GM12801 (cell line): ENCODE measurements around the gene FYN.

Experiments
- TF ChIP-seq, protein P1 (sequence below): IDR thresholded peaks from one replicate; pipeline ENCODE4 v1.5.1; 2011; ENCODE audit warnings: control low read depth; ENCODE audit not compliant: insufficient read length; ENCODE audit errors: extremely low read depth

Gene FYN

DNA sequence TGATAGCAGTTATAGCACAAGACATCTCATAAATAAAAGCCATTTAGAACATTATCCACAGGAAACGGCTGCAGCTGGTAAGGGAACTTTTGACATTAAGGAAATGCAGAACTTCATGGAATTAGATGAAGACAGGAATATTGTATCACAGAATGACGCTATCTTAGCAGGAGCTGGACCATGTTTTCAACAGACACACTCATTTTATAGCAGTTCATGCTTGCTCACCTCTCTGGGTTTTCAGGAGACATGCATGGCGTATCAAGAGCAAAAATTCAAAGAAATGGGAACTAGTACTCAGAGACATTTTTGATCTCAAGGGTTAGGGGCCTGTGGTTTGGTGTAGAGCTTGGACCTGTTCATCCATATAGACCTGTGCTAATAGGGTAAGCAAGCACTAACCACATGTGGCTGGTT is 125.0 kb downstream of the FYN start:
- TF ChIP-seq, protein P1, sequence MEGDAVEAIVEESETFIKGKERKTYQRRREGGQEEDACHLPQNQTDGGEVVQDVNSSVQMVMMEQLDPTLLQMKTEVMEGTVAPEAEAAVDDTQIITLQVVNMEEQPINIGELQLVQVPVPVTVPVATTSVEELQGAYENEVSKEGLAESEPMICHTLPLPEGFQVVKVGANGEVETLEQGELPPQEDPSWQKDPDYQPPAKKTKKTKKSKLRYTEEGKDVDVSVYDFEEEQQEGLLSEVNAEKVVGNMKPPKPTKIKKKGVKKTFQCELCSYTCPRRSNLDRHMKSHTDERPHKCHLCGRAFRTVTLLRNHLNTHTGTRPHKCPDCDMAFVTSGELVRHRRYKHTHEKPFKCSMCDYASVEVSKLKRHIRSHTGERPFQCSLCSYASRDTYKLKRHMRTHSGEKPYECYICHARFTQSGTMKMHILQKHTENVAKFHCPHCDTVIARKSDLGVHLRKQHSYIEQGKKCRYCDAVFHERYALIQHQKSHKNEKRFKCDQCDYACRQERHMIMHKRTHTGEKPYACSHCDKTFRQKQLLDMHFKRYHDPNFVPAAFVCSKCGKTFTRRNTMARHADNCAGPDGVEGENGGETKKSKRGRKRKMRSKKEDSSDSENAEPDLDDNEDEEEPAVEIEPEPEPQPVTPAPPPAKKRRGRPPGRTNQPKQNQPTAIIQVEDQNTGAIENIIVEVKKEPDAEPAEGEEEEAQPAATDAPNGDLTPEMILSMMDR = no peak

DNA sequence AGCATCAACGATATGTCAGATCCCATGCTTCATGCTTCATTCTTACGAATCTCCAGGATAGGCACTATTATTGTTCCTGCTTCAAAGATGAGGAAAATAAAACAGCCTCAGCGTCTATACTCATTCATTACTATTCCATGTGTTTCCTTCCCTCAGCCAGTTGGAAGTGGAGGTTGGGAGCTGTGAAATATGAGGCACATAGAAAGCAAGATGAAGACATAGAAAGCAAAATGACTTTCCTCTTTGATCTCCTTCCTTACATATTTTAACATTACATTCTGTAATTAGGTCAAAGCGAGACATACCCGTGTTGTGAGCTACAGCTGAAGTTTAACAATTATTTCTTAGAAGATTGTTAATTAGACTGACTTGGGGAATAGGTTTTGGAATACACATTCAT is 125.4 kb downstream of the FYN start:
- TF ChIP-seq, protein P1 = no peak

DNA sequence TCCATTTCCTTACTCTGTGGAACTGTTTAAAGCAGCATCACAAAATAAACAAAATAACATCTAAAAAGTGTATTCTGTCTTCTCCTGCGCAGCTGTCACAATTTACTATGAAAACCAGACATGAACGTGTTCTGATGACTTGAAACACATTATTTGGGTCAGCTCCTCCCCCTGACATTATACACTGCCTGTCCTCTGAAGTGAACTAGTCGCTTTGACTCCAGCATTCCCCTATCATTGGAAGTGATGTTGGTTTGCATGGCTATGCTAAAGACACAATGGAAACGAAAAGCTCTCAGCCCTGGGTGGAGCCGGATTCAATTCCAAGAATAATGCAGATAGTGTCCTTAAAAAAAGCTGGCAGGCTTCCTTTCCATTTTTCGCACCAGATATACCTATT is 125.9 kb downstream of the FYN start:
- TF ChIP-seq, protein P1 = no peak

DNA sequence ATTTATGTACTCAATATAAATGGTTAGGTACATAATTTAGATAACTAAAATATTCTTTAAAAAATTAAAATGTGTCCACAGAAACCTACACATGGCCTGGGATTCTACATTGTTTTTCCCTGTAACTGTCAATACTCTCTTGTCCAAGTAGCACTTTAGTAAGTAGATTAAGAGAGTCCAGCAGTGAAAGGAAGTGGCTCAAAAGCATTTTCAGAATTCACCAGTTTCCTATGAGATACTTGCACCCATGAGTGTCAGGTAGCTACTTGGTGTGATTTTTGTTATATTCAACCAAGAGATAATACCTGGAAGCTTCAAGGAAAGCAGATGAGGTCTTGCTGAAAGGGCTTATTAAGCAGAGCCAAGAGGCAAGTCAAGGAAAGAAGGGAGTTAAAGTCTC is 126.3 kb downstream of the FYN start:
- TF ChIP-seq, protein P1 = no peak

DNA sequence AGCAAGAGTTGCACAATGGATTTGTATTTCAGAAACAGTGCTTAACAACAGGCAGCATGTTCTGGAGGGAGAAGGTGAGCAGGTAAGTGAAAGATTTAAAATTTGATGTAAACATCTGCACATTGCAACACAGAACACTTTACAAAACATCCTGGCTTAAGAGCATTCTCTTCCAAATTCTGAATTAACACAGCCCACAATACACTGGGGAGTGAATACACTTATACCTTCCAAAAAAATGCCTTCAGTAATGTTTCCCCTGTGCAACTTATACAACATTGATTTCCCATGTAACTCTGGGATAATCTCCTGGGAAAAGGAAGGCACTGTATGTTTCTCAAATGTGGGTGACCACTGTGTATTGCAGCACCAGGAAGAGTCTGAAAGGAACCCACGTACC is 127.6 kb downstream of the FYN start:
- TF ChIP-seq, protein P1 = no peak

DNA sequence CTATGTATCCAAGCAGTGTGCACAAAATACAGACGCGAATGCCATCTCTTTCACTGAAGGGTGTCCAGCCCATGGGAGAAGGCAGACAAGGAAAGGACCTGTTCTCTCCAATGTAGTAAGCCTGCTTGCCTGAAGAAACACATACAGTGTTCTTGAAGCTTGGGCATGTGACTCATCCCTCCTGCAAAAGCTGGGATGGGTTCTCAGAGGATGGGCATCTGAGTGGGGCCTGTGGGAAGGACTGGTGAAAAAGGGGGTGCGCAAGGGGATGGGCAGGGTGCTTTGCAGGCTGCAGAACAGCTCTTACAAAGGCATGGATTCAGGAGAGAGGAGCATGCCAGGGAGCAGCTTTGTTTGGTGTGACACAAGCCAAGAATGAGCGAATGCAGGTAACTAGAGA is 128.1 kb downstream of the FYN start:
- TF ChIP-seq, protein P1 = no peak

DNA sequence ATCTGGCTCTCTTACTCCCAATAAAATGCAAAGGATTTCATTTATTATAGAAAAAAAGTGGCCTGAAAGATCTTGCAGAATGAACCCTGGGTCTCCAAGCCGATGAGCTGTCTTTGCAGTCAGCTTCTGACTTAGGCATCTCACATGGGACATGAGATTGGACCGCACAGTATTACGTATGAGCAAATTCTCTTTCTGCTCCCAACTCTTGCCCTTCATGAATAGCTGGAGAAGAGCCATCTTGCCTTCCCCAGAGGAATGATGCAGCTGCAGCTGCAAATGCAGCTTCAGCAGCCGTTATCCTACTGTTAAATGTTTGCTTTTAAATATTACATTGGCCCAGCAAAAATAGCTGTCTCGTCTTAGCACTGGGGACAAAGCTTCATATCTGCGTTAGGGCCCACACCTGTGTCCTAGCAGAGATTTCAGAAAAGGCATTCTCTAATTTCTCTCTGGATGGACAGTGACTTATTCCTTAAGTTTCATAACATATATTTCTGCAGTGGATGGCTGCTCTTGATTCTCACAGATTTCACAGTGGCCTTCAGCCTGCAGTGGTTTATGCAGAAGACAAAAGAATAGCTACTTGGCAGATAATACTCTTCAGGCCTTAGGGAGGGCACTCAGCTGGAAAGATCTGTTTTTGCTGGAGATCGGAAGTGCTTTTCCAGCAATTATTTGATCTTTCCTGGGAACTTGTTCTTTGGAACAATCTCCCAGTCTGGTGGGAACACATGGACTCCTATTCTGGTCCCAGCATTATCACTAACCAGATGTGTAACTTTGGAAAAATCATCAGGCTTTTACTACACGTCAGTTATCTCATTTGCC is 129.2 kb downstream of the FYN start:
- TF ChIP-seq, protein P1 = no peak

DNA sequence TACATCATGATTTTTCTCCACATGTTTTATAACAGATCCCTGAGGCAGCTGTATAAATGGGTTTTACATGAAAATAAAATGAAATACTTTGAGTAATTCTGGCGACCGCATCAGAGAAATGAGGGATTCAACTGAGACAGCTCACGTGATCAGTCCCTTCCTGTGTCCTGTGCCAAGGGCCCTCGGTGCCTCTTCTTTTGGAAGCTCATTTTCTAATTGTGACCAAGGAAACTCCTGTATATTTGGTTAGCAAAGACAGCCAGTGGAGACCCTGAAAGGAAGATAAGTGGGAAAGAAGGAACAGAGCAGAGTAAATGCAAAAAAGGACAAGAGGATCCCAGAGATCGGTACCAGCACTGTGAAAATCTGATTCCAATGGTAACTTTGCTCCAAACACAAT is 129.9 kb downstream of the FYN start:
- TF ChIP-seq, protein P1 = no peak
